Inferior parietal cortex (tissue), 1 donor: Measurements from ENCODE around the gene TIMM21.
A peak's percentile ranks its signal among the peaks of the same experiment; 100 is the strongest.

ENCODE experiments used
- DNase-seq: peaks from one replicate; pipeline ENCODE4 v3.0.0-alpha.2; 2016; ENCODE audit errors: extremely low spot score

Gene TIMM21

GRCh38 chr18:74147779-74148542 is at the start of gene TIMM21, which contains the start of gene FBXO15:
Gene TIMM21, plus strand, starts transcription at chr18:74148523. Its CDS starts 286 bp downstream, at chr18:74148809.
Gene FBXO15, minus strand, starts transcription at chr18:74147834. Its CDS starts 49 bp downstream, at chr18:74147785.
- DNase-seq: peak; percentile 97

GRCh38 chr18:74108460-74108859 is 39.9 kb upstream of the TIMM21 start:
- DNase-seq: no peak

- DNase-seq: no peak
Measured at GRCh38 chr18:74110149-74110548, 38.2 kb upstream of the TIMM21 start.

GRCh38 chr18:74110976-74111375 is 37.3 kb upstream of the TIMM21 start:
- no peak for DNase-seq

GRCh38 chr18:74113711-74114110 is 34.6 kb upstream of the TIMM21 start:
- no peak for DNase-seq

GRCh38 chr18:74114116-74114515 is 34.2 kb upstream of the TIMM21 start:
- no peak for DNase-seq

GRCh38 chr18:74115046-74115445 is 33.3 kb upstream of the TIMM21 start:
- DNase-seq: no peak

- peak; percentile 75 for DNase-seq
Measured at GRCh38 chr18:74116633-74117554, 31.4 kb upstream of the TIMM21 start.

GRCh38 chr18:74123200-74123599 is 25.1 kb upstream of the TIMM21 start:
- no peak for DNase-seq

GRCh38 chr18:74124642-74125041 is 23.7 kb upstream of the TIMM21 start:
- no peak for DNase-seq

GRCh38 chr18:74126684-74127655 is 21.4 kb upstream of the TIMM21 start:
- peak; percentile 42 for DNase-seq

GRCh38 chr18:74128159-74128558 is 20.2 kb upstream of the TIMM21 start:
- peak; percentile 68 for DNase-seq

- no peak for DNase-seq
Measured at GRCh38 chr18:74131124-74131523, 17.2 kb upstream of the TIMM21 start.

- no peak for DNase-seq
Measured at GRCh38 chr18:74132201-74132600, 16.1 kb upstream of the TIMM21 start.

- no peak for DNase-seq
Measured at GRCh38 chr18:74137920-74138538, 10.3 kb upstream of the TIMM21 start.

- DNase-seq: no peak
Measured at GRCh38 chr18:74139411-74139810, 8.9 kb upstream of the TIMM21 start.

GRCh38 chr18:74139888-74140287 is 8.4 kb upstream of the TIMM21 start:
- peak; percentile 40 for DNase-seq

- no peak for DNase-seq
Measured at GRCh38 chr18:74140582-74140981, 7.7 kb upstream of the TIMM21 start.

GRCh38 chr18:74141667-74142066 is 6.7 kb upstream of the TIMM21 start:
- DNase-seq: no peak

- DNase-seq: no peak
Measured at GRCh38 chr18:74142252-74142651, 6.1 kb upstream of the TIMM21 start.

- DNase-seq: no peak
Measured at GRCh38 chr18:74146756-74147155, 1.6 kb upstream of the TIMM21 start.
